ENCODE measurements around the gene MSL2.

DNA sequence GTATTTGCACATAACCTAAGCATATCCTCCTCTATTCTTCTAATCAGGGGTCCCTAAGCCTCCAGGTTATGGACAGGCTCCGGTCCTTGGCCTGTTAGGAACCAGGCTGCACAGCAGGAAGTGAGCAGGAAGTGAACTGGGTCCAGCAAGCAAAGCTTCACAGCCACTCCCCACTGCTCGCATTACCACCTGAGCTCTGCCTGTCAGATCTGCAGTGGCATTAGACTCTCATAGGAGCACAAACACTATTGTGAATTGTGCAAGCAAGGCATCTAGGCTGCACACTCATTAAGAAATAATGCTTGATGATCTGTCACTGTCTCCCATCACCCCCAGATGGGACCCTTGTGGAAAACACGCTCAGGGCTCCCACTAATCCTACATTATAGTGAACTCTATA, 9.8 kb downstream of the MSL2 start:
- TF ChIP-seq, protein P1, sequence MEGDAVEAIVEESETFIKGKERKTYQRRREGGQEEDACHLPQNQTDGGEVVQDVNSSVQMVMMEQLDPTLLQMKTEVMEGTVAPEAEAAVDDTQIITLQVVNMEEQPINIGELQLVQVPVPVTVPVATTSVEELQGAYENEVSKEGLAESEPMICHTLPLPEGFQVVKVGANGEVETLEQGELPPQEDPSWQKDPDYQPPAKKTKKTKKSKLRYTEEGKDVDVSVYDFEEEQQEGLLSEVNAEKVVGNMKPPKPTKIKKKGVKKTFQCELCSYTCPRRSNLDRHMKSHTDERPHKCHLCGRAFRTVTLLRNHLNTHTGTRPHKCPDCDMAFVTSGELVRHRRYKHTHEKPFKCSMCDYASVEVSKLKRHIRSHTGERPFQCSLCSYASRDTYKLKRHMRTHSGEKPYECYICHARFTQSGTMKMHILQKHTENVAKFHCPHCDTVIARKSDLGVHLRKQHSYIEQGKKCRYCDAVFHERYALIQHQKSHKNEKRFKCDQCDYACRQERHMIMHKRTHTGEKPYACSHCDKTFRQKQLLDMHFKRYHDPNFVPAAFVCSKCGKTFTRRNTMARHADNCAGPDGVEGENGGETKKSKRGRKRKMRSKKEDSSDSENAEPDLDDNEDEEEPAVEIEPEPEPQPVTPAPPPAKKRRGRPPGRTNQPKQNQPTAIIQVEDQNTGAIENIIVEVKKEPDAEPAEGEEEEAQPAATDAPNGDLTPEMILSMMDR (IDR thresholded peaks at IDR 0.05) = no peak
- no peak for TF ChIP-seq EP300 (IDR thresholded peaks at IDR 0.05)
- TF ChIP-seq POLR2AphosphoS5 (IDR thresholded peaks at IDR 0.05) = no peak
